NCI-H460 (cell line): Measurements from ENCODE around the gene OR51A4. TPM values are rescaled to one million over a fixed set of nuclear protein-coding genes. Genes with fewer than 3 reads are reported as not detected.
A peak's percentile ranks its signal among the peaks of the same experiment; 100 is the strongest.
"Not testable (repeated sequence)": the region's sequence is repeated elsewhere in the genome, so short reads cannot be mapped to it uniquely, and the experiment has no call there.

Experiments
- DNase-seq: peaks from one replicate; pipeline ENCODE4 v3.0.0-alpha.2; 2016; ENCODE audit warnings: low read depth; ENCODE audit errors: extremely low read depth
- polyA plus RNA-seq: library from polyadenylated mRNA; depleted of rRNA; stranded (reverse); fragments of >200 nt; gene quantifications from 2 replicates; pipeline ENCODE4 v1.2.3, GENCODE V29; 2014; cell fraction: nucleus; rRNA removed
- total RNA-seq: library from RNA; depleted of rRNA; stranded (reverse); fragments of >200 nt; shearing (Covaris generic); gene quantifications from 2 replicates; pipeline ENCODE4 v1.2.3, GENCODE V29; 2014; rRNA removed

Gene OR51A4
- total RNA-seq = not detected in 2 replicates
- polyA plus RNA-seq = not detected in 2 replicates

DNA sequence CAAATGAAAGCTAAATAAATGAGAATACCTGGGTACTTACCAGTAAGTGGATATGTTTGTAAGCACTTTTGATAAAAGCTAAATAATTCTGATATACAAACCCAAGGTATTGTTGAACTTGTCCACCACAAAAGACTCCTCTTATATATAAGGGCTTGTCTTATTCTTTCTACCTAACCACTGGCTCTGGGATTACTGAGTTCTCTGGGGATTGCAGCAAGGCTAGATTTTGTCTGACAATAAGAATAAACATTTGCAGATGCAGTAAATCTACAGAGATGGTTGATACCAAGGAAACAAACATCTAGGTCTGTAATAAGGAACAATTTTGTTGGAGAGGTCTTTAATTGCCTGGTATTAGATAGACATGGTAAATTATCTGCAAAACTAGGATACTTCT lies at the start of gene OR51A4:
OR51A4 (minus strand) TSS at position 101 of the 400 bp plus-strand sequence. CDS start 505 bp downstream, outside the sequence.
- no peak for DNase-seq

- no peak for DNase-seq
These were observed 47.1 kb upstream of the OR51A4 start, which contains the start of gene OR51L1 for GRCh38 chr11:4994551-4994950. Gene OR51L1, plus strand, starts transcription at chr11:4994851. Its CDS starts 4,132 bp downstream, at chr11:4998983.

GRCh38 chr11:4991060-4991459 lies 43.7 kb upstream of the OR51A4 start:
- no peak for DNase-seq

DNA sequence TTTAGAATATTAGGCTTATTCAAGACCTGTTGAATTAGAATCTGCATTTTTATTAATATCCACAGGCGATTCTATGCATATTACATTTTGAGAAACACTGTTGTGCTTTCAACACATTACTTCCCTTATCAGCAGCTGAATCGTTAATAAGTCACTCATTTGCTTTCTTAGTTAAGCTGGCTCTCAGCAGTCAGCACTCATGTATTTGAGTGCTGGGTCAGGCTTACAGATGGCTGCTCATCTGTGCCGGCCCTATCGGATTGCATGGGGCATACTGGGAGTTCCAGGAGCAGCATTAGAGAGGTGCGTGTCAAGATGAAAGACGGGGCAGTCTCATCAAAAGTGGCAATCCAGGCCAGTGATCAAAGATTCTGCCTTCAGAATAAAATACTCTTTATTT lies 36.4 kb upstream of the OR51A4 start:
- DNase-seq = no peak

GRCh38 chr11:4982678-4983077 lies 35.3 kb upstream of the OR51A4 start:
- DNase-seq = no peak

DNA sequence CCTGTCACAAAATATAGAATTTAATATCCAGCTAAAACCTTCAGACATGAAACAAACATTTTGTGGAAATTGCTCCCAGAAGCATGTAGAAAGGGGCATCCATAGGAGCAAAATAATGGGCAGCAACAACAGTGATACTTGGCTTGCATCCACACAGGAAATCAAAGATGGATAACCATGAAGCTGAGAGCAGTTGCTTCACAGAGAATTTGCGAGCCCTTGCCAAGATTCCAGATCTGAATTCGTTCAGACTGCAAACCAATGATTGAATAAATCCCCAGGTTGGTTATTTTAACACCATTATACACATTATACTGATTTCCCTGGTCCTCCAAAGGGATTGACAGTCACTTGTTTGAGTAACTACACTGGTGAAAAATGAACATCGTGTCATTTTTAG lies 31.6 kb upstream of the OR51A4 start:
- DNase-seq = no peak

DNA sequence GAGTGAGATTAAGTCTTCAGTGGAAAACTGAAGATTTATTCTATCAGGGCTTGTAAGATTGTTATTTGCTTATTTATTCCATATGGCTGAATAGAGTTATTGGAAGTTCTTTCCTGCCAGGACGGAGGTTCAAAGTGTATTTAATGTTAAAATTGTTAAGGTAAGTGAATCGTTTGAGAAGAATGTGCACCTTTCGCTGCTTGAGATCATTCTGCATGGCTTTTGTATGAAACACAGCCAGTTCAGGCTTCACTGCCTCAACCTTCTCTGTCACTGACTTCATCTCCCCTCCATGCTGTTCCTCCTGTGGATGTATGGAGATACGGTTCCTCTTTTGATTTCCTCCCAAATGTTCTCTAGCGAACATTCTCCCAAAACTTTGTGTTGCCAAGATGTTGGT lies 28.0 kb upstream of the OR51A4 start:
- DNase-seq = no peak

GRCh38 chr11:4962816-4963215 lies 15.4 kb upstream of the OR51A4 start:
- no peak for DNase-seq

DNA sequence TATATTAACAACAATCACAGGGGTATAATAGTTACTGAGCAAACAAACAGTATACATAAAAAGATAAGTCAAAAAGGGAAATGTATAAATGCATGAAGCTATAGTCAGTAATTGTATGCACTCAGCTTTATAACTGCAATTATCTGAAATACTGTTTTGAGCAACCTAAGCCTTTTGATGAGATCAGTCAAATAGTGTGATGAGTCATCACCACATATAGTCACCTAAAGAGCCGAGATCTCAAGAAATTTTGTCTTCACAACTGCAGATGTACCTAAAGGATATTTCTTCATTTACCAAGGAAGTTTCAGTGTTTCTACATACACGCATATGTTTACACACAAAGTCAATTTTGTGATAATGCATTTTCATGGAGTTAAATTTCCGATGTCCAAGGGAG lies 13.5 kb upstream of the OR51A4 start:
- DNase-seq = no peak

- DNase-seq = no peak
These were observed 10.0 kb upstream of the OR51A4 start for GRCh38 chr11:4957396-4957795.

GRCh38 chr11:4955613-4956012 lies 8.2 kb upstream of the OR51A4 start, which contains the start of gene OR51A2:
Gene OR51A2, minus strand, starts transcription at chr11:4955713. Its CDS starts 0 bp downstream, at chr11:4955713.
- DNase-seq = not testable (repeated sequence)

DNA sequence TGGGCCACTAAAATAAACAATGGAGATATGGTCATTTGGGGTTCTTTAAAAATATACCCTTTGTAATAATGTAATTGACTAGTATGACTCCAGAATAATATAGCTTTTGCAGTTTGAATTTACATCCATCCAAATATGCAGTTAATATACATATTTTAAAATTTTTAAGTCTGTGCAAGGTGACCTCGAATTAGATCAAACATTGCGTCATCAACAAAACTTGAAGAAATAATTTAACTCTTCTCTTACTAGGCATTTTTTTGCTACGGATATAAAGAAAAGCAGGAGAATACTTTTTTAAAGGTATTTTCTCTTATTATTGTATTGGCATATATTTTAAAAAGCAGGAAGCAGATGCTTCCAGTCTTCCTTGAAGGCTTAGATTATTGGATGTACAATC lies 10.7 kb downstream of the OR51A4 start:
- no peak for DNase-seq

- no peak for DNase-seq
These were observed 14.7 kb downstream of the OR51A4 start for GRCh38 chr11:4932751-4933150.

GRCh38 chr11:4926608-4927007 lies 20.8 kb downstream of the OR51A4 start:
- no peak for DNase-seq

DNA sequence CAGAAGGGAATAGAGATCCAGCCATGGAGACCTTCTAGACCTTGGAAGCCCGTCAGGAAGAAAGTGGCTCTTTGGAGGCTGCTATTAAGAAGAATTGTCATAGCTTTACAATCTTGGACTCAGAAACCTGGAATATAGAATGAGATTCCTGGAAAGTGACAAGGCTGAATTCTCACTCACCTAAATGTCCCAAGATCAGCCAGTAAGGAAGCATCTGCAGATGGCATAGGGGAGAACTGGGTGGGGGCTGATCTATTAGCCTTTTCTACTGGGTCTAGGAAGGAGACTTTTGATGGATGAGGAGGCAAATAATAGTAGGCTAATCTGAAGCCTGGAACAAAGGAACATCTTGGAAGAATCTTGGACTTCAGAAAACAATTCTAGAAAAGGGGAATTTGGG lies 23.2 kb downstream of the OR51A4 start, which contains the start of gene OR51G1:
OR51G1 (minus strand) TSS at position 101 of the 400 bp plus-strand sequence; CDS start at position 101, 0 bp downstream.
- DNase-seq = no peak

- DNase-seq = peak; percentile 3
These were observed 25.1 kb downstream of the OR51A4 start for GRCh38 chr11:4922304-4922703.

DNA sequence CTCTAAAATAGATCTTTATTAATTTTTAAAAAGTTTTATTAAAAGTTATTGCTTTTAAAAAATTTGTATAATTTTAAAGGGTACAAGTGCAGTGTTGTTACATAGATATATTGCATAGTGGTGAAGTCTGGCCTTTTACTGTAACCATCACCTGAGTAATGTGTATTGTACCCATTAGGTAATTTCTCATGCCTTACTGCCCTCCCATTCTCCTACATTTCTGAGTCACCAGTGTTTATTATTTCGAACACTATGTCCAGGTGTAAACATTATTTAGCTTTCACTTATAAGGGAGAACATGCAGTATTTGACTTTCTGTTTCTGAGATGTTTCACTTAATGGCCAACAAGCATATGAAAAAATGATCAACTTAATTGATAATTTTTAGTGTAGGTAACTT lies 25.6 kb downstream of the OR51A4 start:
- DNase-seq = peak; percentile 2

DNA sequence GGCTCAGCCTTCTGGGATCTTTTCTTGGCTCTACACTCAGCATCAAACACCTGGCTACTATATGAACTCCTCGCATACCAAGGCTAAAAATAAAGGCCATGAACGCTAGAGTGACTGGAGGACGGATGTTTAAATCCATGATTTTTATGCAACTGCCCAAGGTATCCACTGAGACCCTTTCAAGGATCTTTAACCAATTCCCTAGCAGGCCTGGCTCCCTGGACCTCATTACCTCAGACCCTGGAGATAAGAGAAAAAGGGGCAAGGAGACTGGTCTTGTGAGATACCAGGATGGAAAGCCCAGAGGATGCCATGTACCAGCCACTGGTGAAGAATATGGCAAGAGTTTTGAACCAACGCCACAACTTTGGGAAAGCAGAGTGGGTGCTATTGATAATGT lies 28.2 kb downstream of the OR51A4 start, which contains the start of gene OR51G2:
OR51G2 (minus strand) TSS at position 101 of the 400 bp plus-strand sequence. CDS start 3,687 bp downstream, outside the sequence.
- DNase-seq = no peak

- no peak for DNase-seq
These were observed 30.8 kb downstream of the OR51A4 start for GRCh38 chr11:4916581-4916980.

DNA sequence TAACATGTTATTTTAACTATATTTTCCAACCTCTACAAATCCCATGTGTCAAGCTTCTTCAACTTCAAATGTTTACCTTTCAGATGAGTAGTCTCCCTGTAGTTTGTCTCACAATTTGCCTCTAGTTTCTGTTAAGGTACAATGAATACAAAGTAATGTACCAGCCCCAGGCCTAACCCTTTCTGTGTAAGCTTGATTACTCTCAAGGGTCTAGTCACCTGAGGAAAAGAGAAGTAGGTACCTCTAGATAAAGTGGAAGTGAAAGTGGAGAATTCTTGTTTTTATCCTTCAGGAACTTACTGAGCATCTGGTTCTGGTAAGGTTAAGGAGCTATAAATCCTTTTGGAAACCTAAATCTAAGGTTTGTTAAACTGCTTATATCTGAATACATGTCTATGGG lies 43.9 kb downstream of the OR51A4 start, which contains the start of gene OR51A7:
OR51A7 (plus strand) TSS at position 300 of the 400 bp plus-strand sequence. CDS start 3,587 bp downstream, outside the sequence.
- no peak for DNase-seq
